Hepatocyte (in vitro differentiated cells): ENCODE measurements around the gene C16orf89.

Experiments used
- CTCF ChIP-seq: fragments of 200-600 bp; sonication (generic); IDR thresholded peaks from 2 replicates; pipeline ENCODE4 v1.5.1; 2016; ENCODE audit warnings: antibody characterized with exemption, mild to moderate bottlenecking; ENCODE audit not compliant: poor library complexity
- EZH2 ChIP-seq: fragments of 200-600 bp; sonication (generic); IDR thresholded peaks from 2 replicates; pipeline ENCODE4 v1.6.1; 2016; ENCODE audit warnings: antibody characterized with exemption, mild to moderate bottlenecking, borderline replicate concordance
- EZH2phosphoT487 ChIP-seq: fragments of 200-600 bp; sonication (generic); IDR thresholded peaks from one replicate; pipeline ENCODE4 v1.6.1; 2018; ENCODE audit warnings: antibody characterized with exemption, mild to moderate bottlenecking, low read depth, moderate library complexity; ENCODE audit not compliant: unreplicated experiment, severe bottlenecking

- TF ChIP-seq CTCF, result no peak
- no peak for TF ChIP-seq EZH2phosphoT487
- TF ChIP-seq EZH2, result no peak
Measured at GRCh38 chr16:5016967-5017677, 48.6 kb downstream of the C16orf89 start.
